Measurements from ENCODE around the gene LMNB1.
A peak's percentile ranks its signal among the peaks of the same experiment; 100 is the strongest.
"Not testable (repeated sequence)": the region's sequence is repeated elsewhere in the genome, so short reads cannot be mapped to it uniquely, and the experiment has no call there.

LMNB1 gene

GRCh38 chr5:126776499-126777256 lies at the start of gene LMNB1:
Gene LMNB1 (plus strand): TSS chr5:126777136. CDS start chr5:126777509, 373 bp downstream.
- DNase-seq, result peak; percentile 95

GRCh38 chr5:126732716-126733115 lies 44.2 kb upstream of the LMNB1 start:
- no peak for DNase-seq

- not testable (repeated sequence) for DNase-seq
These were observed 42.4 kb upstream of the LMNB1 start for GRCh38 chr5:126734573-126734972.

- DNase-seq, result no peak
These were observed 40.8 kb upstream of the LMNB1 start for GRCh38 chr5:126736141-126736540.

GRCh38 chr5:126741361-126741760 lies 35.6 kb upstream of the LMNB1 start:
- no peak for DNase-seq

GRCh38 chr5:126742425-126742824 lies 34.5 kb upstream of the LMNB1 start:
- no peak for DNase-seq

- no peak for DNase-seq
These were observed 32.1 kb upstream of the LMNB1 start for GRCh38 chr5:126744836-126745235.

GRCh38 chr5:126745259-126745992 lies 31.5 kb upstream of the LMNB1 start:
- DNase-seq, result no peak

- no peak for DNase-seq
These were observed 30.6 kb upstream of the LMNB1 start for GRCh38 chr5:126746290-126746689.

GRCh38 chr5:126752081-126752785 lies 24.7 kb upstream of the LMNB1 start:
- no peak for DNase-seq

- DNase-seq, result no peak
These were observed 23.7 kb upstream of the LMNB1 start for GRCh38 chr5:126753227-126753626.

GRCh38 chr5:126754609-126755008 lies 22.3 kb upstream of the LMNB1 start:
- DNase-seq, result no peak

GRCh38 chr5:126755593-126755992 lies 21.3 kb upstream of the LMNB1 start:
- no peak for DNase-seq

- DNase-seq, result no peak
These were observed 19.1 kb upstream of the LMNB1 start for GRCh38 chr5:126757713-126758357.

- DNase-seq, result no peak
These were observed 13.6 kb upstream of the LMNB1 start for GRCh38 chr5:126763371-126763770.

GRCh38 chr5:126769703-126770102 lies 7.2 kb upstream of the LMNB1 start:
- DNase-seq, result no peak

GRCh38 chr5:126773536-126773935 lies 3.4 kb upstream of the LMNB1 start:
- not testable (repeated sequence) for DNase-seq

GRCh38 chr5:126774595-126774994 lies 2.3 kb upstream of the LMNB1 start:
- not testable (repeated sequence) for DNase-seq

GRCh38 chr5:126777257-126777974 lies 480 bp downstream of the LMNB1 start:
- DNase-seq, result peak; percentile 53

- DNase-seq, result peak; percentile 94
These were observed 1.2 kb downstream of the LMNB1 start for GRCh38 chr5:126777975-126778674.

- DNase-seq, result no peak
These were observed 1.9 kb downstream of the LMNB1 start for GRCh38 chr5:126778675-126779403.
